Measurements from ENCODE around the gene TIGD6.

Gene TIGD6

GRCh38 chr5:150015415-150015814 lies 15.0 kb upstream of the TIGD6 start:
- no peak for DNase-seq

- DNase-seq, result no peak
Measured at GRCh38 chr5:150014456-150014855, 14.0 kb upstream of the TIGD6 start.

- DNase-seq, result no peak
Measured at GRCh38 chr5:150013931-150014330, 13.5 kb upstream of the TIGD6 start.

GRCh38 chr5:150009671-150010387 lies 9.4 kb upstream of the TIGD6 start:
- no peak for DNase-seq

- no peak for DNase-seq
Measured at GRCh38 chr5:150007050-150007449, 6.6 kb upstream of the TIGD6 start.

GRCh38 chr5:150006318-150006717 lies 5.9 kb upstream of the TIGD6 start:
- no peak for DNase-seq

- DNase-seq, result peak; percentile 60
Measured at GRCh38 chr5:150001660-150002486, 1.4 kb upstream of the TIGD6 start.

GRCh38 chr5:150000990-150001659 lies 671 bp upstream of the TIGD6 start:
- peak; percentile 53 for DNase-seq

- DNase-seq, result no peak
Measured at GRCh38 chr5:149999866-150000255, 593 bp downstream of the TIGD6 start.

GRCh38 chr5:149999359-149999758 lies 1.1 kb downstream of the TIGD6 start:
- DNase-seq, result no peak

GRCh38 chr5:149998281-149998680 lies 2.2 kb downstream of the TIGD6 start:
- DNase-seq, result no peak

- DNase-seq, result no peak
Measured at GRCh38 chr5:149996205-149996890, 4.1 kb downstream of the TIGD6 start.

- no peak for DNase-seq
Measured at GRCh38 chr5:149995385-149996204, 4.9 kb downstream of the TIGD6 start.

GRCh38 chr5:149993471-149993870 lies 7.0 kb downstream of the TIGD6 start:
- no peak for DNase-seq

- DNase-seq, result peak; percentile 67
Measured at GRCh38 chr5:149990518-149991376, 9.7 kb downstream of the TIGD6 start.

GRCh38 chr5:149988126-149988525 lies 12.3 kb downstream of the TIGD6 start:
- DNase-seq, result no peak

GRCh38 chr5:149982505-149982904 lies 17.9 kb downstream of the TIGD6 start:
- no peak for DNase-seq

GRCh38 chr5:149981206-149981605 lies 19.2 kb downstream of the TIGD6 start:
- no peak for DNase-seq

GRCh38 chr5:149979896-149980295 lies 20.6 kb downstream of the TIGD6 start:
- DNase-seq, result no peak

GRCh38 chr5:149975409-149975808 lies 25.0 kb downstream of the TIGD6 start:
- DNase-seq, result no peak
